Measurements from ENCODE around the gene DHCR7.

Gene DHCR7

GRCh38 chr11:71473793-71474080, 25.5 kb upstream of the DHCR7 start:
- no peak for TF ChIP-seq CTCF (IDR thresholded peaks at IDR 0.05; ENCODE audit: control insufficient read depth, extremely low read depth, insufficient read depth)

GRCh38 chr11:71472941-71473792, 25.0 kb upstream of the DHCR7 start:
- no peak for DNase-seq (ENCODE audit: low read depth)
- no peak overlapping the region for H3K4me3 ChIP-seq (ENCODE audit: low read depth, low read length)
- TF ChIP-seq CTCF (IDR thresholded peaks at IDR 0.05; ENCODE audit: control insufficient read depth, extremely low read depth, insufficient read depth) = no peak

More at GRCh38 chr11:71473793-71474080, 25.5 kb upstream of the DHCR7 start:
- no peak overlapping the region for H3K4me3 ChIP-seq (ENCODE audit: low read depth, low read length)
- no peak for DNase-seq (ENCODE audit: low read depth)

GRCh38 chr11:71472357-71472885, 24.2 kb upstream of the DHCR7 start:
- DNase-seq (ENCODE audit: low read depth) = no peak
- no peak for TF ChIP-seq CTCF (IDR thresholded peaks at IDR 0.05; ENCODE audit: control insufficient read depth, extremely low read depth, insufficient read depth)
- H3K4me3 ChIP-seq (ENCODE audit: low read depth, low read length) = no peak overlapping the region

- no peak overlapping the region for H3K4me3 ChIP-seq (ENCODE audit: low read depth, low read length)
- no peak for TF ChIP-seq CTCF (IDR thresholded peaks at IDR 0.05; ENCODE audit: control insufficient read depth, extremely low read depth, insufficient read depth)
- no peak for DNase-seq (ENCODE audit: low read depth)
Observed at GRCh38 chr11:71470946-71471345, 22.8 kb upstream of the DHCR7 start.

- no peak for TF ChIP-seq CTCF (IDR thresholded peaks at IDR 0.05; ENCODE audit: control insufficient read depth, extremely low read depth, insufficient read depth)
- H3K4me3 ChIP-seq (ENCODE audit: low read depth, low read length) = no peak overlapping the region
- no peak for DNase-seq (ENCODE audit: low read depth)
Observed at GRCh38 chr11:71467164-71467563, 19.0 kb upstream of the DHCR7 start.

GRCh38 chr11:71466358-71466757, 18.2 kb upstream of the DHCR7 start:
- no peak for TF ChIP-seq CTCF (IDR thresholded peaks at IDR 0.05; ENCODE audit: control insufficient read depth, extremely low read depth, insufficient read depth)
- H3K4me3 ChIP-seq (ENCODE audit: low read depth, low read length) = no peak overlapping the region
- no peak for DNase-seq (ENCODE audit: low read depth)

- no peak overlapping the region for H3K4me3 ChIP-seq (ENCODE audit: low read depth, low read length)
- TF ChIP-seq CTCF (IDR thresholded peaks at IDR 0.05; ENCODE audit: control insufficient read depth, extremely low read depth, insufficient read depth) = no peak
- no peak for DNase-seq (ENCODE audit: low read depth)
Observed at GRCh38 chr11:71465054-71465453, 16.9 kb upstream of the DHCR7 start.

Data from LNCaP clone FGC (cell line).